OCI-M1 (cell line): ENCODE results near the gene CDH13.

Experiments used
- DNase-seq: peaks from one replicate; lab custom pipeline; 2025; lab: John Stamatoyannopoulos, UW

CDH13 gene

DNA sequence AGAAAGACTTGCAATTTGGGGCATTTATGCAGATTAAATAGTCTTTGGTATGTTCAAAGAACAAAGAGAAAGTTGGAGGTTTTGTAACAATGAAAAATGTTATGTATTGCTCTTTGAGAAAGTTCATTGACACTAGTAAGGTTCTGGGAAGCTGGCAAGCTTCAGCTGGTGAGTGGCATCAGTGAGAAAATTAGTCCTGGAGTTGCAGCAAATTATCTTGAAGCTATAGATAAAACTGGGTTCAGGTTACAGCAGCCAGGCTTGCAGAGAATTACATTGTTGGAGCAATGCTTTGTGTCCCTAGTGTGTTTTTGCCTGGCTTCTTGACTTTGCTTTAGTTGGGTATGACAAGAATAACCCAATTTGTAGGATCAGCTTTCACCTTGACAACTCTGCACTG, 221.2 kb downstream of the CDH13 start:
- DNase-seq: no peak

- no peak for DNase-seq
These were observed 225.7 kb downstream of the CDH13 start for GRCh38 chr16:82852388-82853008.

DNA sequence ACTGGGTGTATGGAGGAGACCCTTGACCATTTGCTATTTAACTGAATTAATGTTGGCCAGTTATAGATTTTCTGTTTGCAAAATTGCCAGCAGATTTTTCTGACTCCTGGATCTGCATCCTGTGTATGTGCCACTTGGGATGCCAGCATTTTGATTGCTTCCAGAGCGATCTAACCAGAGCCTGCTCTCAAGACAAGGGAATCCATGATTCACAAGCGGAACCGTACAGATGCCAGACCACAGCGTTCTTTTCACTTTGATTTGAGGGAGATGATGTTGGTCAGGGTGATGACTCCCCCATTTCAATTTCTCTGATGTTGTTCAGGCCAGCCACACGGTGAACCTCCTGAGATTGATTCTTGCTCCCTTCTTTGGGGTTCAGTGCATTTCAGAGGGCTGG, 228.7 kb downstream of the CDH13 start:
- no peak for DNase-seq

GRCh38 chr16:82857693-82858365, 231.1 kb downstream of the CDH13 start:
- no peak for DNase-seq

DNA sequence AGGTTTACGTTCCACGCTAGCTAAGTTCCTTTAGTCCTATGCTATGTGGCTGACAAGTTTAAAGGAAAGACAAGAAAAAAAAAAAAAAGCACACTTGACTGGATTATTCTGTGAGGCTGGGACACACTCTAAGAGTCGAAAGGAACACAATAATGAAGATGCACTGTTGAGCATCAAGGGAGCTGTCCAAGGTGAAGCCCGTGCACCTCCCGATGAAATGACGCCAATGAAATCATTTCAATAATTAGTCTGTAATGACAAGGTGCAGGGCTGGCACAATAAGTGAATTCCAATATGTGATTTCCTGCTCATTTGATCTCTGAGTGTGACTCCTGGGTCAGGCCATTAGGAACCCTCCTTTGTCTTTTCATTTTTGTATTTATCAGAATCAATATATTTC, 232.9 kb downstream of the CDH13 start:
- DNase-seq: no peak

DNA sequence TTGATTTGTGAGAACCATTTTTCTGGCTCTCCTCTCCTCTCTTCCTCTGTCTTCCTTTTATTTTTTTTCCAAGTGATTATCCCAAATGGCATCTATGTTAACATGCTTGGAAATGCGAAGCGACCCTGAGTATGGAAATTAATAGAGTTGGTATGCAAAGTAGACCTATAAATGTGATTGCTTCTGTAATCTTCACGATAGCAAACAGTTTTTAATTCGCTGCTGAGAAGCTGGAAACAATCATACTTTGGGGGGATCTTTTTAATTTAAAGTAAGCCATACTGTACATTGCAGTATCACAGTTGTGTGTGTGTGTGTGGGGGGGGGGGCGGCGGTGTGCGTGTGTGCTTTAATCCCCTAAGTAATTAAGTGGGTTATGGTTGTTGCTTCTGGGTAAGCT, 233.3 kb downstream of the CDH13 start:
- no peak for DNase-seq

DNA sequence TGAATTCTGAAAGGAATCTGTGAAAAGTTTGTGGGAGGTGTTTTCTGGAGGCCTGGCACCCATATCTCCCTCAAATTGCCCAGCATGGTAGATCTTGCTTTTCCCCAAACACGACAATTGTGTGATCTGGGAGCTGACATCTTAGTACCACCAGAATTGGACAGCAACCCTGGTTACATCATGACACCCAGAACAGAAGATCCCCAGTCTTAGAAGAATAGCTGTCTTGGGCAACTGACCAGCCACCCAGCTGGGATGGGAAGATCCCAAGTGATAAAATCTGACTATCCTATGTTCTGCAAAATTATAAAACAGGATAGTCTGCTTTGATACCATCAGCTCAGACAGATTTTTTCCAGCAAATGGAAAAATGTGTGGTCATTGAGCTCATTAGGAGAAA, 235.3 kb downstream of the CDH13 start:
- DNase-seq: no peak

GRCh38 chr16:82864332-82865040, 237.7 kb downstream of the CDH13 start:
- no peak for DNase-seq

DNA sequence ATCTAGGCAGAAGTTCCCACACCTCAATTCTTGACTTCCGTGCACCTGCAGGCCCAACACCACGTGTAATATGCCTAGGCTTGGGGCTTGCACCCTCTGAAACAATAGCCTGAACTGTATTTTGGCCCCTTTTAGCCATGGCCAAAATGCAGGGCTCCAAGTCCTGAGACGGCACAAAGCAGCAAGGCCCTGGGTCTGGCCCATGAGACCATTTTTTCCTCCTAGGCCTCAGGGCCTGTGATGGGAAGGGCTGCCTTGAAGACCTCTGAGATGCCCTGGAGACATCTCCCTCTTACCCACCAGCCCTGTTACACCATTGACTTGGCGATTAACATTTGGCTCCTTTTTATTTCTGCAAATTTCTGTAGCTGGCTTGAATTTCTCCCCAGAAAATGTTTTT, 238.6 kb downstream of the CDH13 start:
- DNase-seq: no peak

GRCh38 chr16:82867485-82867884, 240.7 kb downstream of the CDH13 start:
- DNase-seq: no peak

DNA sequence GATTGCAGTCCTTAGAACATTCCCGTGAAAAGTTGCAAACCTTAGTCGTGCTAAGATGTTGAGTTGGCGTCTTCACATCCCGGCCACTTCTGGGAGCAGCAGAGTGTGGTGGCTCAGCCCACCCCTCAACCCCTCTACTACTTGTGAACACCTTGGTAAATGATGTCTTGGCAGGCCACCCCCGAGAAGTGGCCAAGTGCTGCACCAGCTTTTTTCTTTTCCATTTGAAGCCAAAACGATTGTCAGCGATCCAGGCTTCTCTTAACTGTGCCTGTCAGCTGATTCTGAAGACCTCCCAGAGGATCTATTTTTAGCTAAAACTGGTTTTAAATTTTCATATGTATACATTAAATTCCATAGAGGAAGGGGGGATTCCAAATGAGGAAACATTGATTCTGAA, 247.5 kb downstream of the CDH13 start:
- no peak for DNase-seq

DNA sequence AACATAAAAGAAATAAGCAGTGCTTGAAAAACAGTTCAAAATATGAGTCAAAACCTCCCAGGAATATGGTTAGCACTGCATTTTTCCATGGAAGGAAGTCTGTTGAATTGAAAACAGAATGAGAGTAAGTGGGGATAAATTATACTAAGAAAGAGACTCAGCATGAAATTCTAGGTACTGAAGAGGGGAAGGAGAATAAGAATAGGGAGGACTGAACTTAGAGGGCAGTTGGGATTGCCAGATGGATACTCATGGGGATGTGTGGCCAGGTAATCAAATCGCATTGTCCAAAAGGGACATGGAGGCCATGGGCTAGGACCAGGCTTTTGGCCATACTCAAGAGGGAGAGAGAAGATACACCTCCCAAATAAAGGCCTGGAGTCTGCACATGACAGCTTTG, 247.9 kb downstream of the CDH13 start:
- no peak for DNase-seq

- DNase-seq: no peak
These were observed 250.2 kb downstream of the CDH13 start for GRCh38 chr16:82876951-82877350.

- DNase-seq: no peak
These were observed 251.7 kb downstream of the CDH13 start for GRCh38 chr16:82878466-82878865.

- DNase-seq: no peak
These were observed 253.6 kb downstream of the CDH13 start for GRCh38 chr16:82880346-82880745.

- no peak for DNase-seq
These were observed 254.7 kb downstream of the CDH13 start for GRCh38 chr16:82881516-82881915.

- DNase-seq: no peak
These were observed 255.5 kb downstream of the CDH13 start for GRCh38 chr16:82882226-82882625.

DNA sequence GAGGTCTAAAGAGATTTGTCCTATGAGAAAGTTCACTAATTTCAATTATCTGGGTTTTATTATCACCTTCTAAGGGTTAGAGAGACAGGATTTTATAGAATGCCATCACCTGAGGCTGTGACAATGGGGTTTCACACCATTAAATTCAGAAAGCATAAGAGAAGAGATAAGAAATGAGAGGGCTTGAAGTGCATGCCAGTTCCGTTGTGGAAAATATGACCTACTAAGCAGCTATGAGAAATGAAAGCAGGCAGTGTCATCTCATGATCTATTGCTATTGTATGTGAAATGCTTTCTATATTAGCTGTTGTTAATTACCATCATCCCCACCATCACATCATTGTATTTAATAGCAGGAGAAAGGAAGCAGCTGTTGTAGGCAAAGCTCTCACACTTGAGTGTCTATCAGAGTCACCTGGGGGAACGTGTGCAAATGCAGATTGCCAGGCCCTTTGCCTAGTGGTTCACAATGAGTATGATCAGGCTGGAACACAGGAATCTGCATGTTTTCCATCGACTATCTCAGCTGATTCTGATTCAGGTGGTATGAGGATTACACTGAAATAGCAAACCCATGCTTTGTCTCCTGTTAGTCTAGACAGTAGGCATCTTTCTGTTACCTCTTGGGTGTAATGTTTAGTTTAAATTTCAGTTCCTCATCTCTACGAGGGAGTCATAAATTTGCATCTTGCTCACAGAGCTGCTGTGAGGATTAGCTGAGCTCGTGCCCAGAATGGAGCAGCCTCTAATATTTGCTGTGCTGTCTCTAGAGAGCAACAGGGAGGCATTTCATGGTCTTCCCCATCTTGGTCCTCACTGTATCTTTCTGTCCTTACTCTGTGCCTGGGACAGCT, 256.4 kb downstream of the CDH13 start:
- DNase-seq: no peak

- DNase-seq: no peak
These were observed 257.6 kb downstream of the CDH13 start for GRCh38 chr16:82884320-82884898.

GRCh38 chr16:82886146-82886545, 259.4 kb downstream of the CDH13 start:
- no peak for DNase-seq

DNA sequence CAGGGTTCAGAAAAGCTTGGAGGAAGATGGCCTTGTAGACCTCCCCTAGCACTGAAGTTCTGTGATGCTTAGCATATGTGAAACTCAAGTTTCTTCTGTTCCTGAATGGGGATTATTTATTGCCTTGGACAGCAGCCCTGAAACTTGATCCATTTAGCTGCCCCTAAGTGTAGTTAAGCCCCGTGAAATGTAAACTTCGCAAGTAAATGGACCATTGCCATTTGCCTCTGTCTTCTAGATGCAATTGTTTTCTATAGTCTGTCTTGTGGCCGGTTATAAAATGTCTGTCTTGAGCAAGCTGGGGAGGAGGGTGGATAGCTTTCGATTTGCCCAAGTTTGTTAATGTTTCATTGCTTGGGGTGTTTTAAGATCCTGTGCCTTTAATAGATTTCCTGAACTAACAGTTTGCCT, 261.8 kb downstream of the CDH13 start:
- no peak for DNase-seq

GRCh38 chr16:82891424-82891823, 264.7 kb downstream of the CDH13 start:
- no peak for DNase-seq
